Chondrocyte (in vitro differentiated cells): ENCODE measurements around the gene EFEMP1. TPM values are rescaled to one million over a fixed set of nuclear protein-coding genes. Genes with fewer than 3 reads are reported as not detected.

ENCODE experiments used
- DNase-seq: peaks from one replicate; pipeline ENCODE4 v3.0.0; 2021; ENCODE audit warnings: mixed read lengths, low spot score
- H3K27ac Mint-ChIP-seq: one replicate; pipeline ENCODE4 v1.8.0; 2021; ENCODE audit warnings: mild to moderate bottlenecking, moderate library complexity, mixed read lengths; ENCODE audit not compliant: unreplicated experiment
- H3K27me3 Mint-ChIP-seq: 2 replicates; pipeline ENCODE4 v1.8.0; 2021; ENCODE audit warnings: low read depth, mixed read lengths
- H3K36me3 Mint-ChIP-seq: 2 replicates; pipeline ENCODE4 v1.8.0; 2021; ENCODE audit warnings: low read depth, mixed read lengths
- H3K4me1 Mint-ChIP-seq: 2 replicates; pipeline ENCODE4 v1.8.0; 2021; ENCODE audit warnings: low read depth, mild to moderate bottlenecking, mixed read lengths
- H3K4me3 Mint-ChIP-seq: one replicate; pipeline ENCODE4 v1.8.0; 2021; ENCODE audit warnings: mild to moderate bottlenecking, moderate library complexity, mixed read lengths; ENCODE audit not compliant: unreplicated experiment
- H3K9me3 Mint-ChIP-seq: 2 replicates; pipeline ENCODE4 v1.8.0; 2021; ENCODE audit warnings: low read depth, mixed read lengths
- total RNA-seq: library from RNA; stranded (reverse); gene quantifications from 3 replicates; pipeline ENCODE4 v1.2.1, GENCODE V29; 2021
- TF ChIP-seq, protein P1 (sequence below): fragments of 200-600 bp; sonication (generic); IDR thresholded peaks from 2 replicates; pipeline ENCODE4 v1.5.0; 2021; ENCODE audit warnings: antibody characterized with exemption, mild to moderate bottlenecking, moderate library complexity

EFEMP1 gene
- total RNA-seq, 1 donor from 2014 or later, result 38.6 TPM

DNA sequence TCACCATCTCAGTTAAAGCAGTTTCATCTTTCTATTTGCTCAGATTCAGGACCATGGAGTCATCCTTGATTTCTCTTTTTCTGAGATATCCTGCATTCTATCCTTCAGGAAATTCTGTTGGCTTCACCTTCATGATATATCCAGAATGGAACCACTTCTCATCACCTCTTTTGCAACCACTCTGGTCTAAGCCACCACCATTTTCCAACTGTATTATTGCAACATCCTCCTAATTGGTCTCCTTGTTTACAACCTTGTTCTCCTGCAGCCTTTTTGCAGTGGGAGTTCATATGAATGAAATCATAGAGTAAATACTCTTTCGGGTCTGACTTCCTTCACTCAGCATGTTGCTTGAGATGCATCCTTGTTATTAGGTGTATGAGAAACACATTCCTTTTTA is 3.4 kb upstream of the EFEMP1 start:
- Mint-ChIP-seq H3K9me3 (peaks cover 2% of the 10 kb centered on the region), H3K27me3 (peaks cover 72% of the 10 kb centered on the region), H3K4me1 (peaks cover 16% of the 10 kb centered on the region), H3K36me3 (no peaks in the 10 kb centered on the region), H3K4me3 (no peak overlapping the region), H3K27ac (no peak overlapping the region)
- no peak for DNase-seq
- TF ChIP-seq, protein P1, sequence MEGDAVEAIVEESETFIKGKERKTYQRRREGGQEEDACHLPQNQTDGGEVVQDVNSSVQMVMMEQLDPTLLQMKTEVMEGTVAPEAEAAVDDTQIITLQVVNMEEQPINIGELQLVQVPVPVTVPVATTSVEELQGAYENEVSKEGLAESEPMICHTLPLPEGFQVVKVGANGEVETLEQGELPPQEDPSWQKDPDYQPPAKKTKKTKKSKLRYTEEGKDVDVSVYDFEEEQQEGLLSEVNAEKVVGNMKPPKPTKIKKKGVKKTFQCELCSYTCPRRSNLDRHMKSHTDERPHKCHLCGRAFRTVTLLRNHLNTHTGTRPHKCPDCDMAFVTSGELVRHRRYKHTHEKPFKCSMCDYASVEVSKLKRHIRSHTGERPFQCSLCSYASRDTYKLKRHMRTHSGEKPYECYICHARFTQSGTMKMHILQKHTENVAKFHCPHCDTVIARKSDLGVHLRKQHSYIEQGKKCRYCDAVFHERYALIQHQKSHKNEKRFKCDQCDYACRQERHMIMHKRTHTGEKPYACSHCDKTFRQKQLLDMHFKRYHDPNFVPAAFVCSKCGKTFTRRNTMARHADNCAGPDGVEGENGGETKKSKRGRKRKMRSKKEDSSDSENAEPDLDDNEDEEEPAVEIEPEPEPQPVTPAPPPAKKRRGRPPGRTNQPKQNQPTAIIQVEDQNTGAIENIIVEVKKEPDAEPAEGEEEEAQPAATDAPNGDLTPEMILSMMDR, result no peak

- peaks cover 18% of the 10 kb centered on the region for H3K4me1 Mint-ChIP-seq
- H3K27ac Mint-ChIP-seq, result no peak overlapping the region
- H3K9me3 Mint-ChIP-seq, result peaks cover 2% of the 10 kb centered on the region
- peaks cover 69% of the 10 kb centered on the region for H3K27me3 Mint-ChIP-seq
- TF ChIP-seq, protein P1, result no peak
- no peak overlapping the region for H3K4me3 Mint-ChIP-seq
- no peak for DNase-seq
- H3K36me3 Mint-ChIP-seq, result no peaks in the 10 kb centered on the region
Measured at GRCh38 chr2:55926246-55926645, 2.7 kb upstream of the EFEMP1 start.

GRCh38 chr2:55923982-55924321 is 370 bp upstream of the EFEMP1 start:
- Mint-ChIP-seq H3K36me3 (no peaks in the 10 kb centered on the region), H3K27ac (no peak overlapping the region), H3K27me3 (peaks cover 57% of the 10 kb centered on the region), H3K9me3 (peaks cover 2% of the 10 kb centered on the region), H3K4me1 (peaks cover 18% of the 10 kb centered on the region), H3K4me3 (peak overlapping the region; percentile 77)
- DNase-seq, result no peak
- TF ChIP-seq, protein P1, result no peak

GRCh38 chr2:55922291-55922907 is 1.2 kb downstream of the EFEMP1 start:
- peaks cover 18% of the 10 kb centered on the region for H3K4me1 Mint-ChIP-seq
- TF ChIP-seq, protein P1, result no peak
- H3K27me3 Mint-ChIP-seq, result peaks cover 48% of the 10 kb centered on the region
- no peaks in the 10 kb centered on the region for H3K36me3 Mint-ChIP-seq
- DNase-seq, result no peak
- peaks cover 2% of the 10 kb centered on the region for H3K9me3 Mint-ChIP-seq
- peak overlapping the region; percentile 77 for H3K4me3 Mint-ChIP-seq
- no peak overlapping the region for H3K27ac Mint-ChIP-seq

DNA sequence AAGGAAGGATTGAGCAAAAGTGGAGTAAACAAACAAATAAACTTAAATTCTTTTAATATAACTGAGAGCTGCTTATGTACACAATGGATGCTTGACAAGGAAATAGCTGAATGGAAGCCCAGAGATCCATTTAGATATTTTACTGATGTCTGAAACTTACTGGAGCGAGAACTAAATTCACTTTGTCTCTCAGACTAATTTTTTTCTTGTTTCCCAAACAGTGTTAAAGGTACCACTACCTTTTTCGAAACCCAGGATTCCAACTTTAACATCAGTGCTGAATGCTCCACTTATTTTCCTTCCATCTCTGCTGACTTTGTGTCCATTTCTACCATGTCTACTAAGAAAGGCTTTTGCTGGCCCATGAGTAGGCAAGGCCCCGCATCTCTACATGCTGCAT is 4.0 kb downstream of the EFEMP1 start:
- Mint-ChIP-seq H3K36me3 (no peaks in the 10 kb centered on the region), H3K4me3 (no peak overlapping the region), H3K27me3 (peaks cover 27% of the 10 kb centered on the region), H3K4me1 (peaks cover 18% of the 10 kb centered on the region), H3K9me3 (no peaks in the 10 kb centered on the region), H3K27ac (no peak overlapping the region)
- no peak for DNase-seq
- TF ChIP-seq, protein P1, result no peak
